RWPE2 (cell line): ENCODE data around the gene SLC52A3.

Experiments
- ATAC-seq: fragments of 200-7000 bp; cut with Tn5 transposase; 3 replicates; pipeline ENCODE4 v1.9.1; 2021; ENCODE audit warnings: low read depth
- DNase-seq: peaks from one replicate; pipeline ENCODE4 v3.0.0-alpha.2; 2020; ENCODE audit warnings: low spot score
- H3K27ac ChIP-seq: fragments of 450-650 bp; 2 replicates; pipeline ENCODE4 v1.5.1; 2017; ENCODE audit warnings: mild to moderate bottlenecking; ENCODE audit not compliant: poor library complexity, severe bottlenecking
- H3K27me3 ChIP-seq: fragments of 250-450 bp; sonication (Bioruptor Pico); 2 replicates; pipeline ENCODE4 v1.5.1; 2021; ENCODE audit warnings: mild to moderate bottlenecking, moderate library complexity; ENCODE audit not compliant: insufficient read depth, poor library complexity, severe bottlenecking
- H3K36me3 ChIP-seq: fragments of 250-450 bp; sonication (Bioruptor Pico); 2 replicates; pipeline ENCODE4 v1.5.1; 2020; ENCODE audit warnings: low read depth, mild to moderate bottlenecking, moderate library complexity
- H3K4me1 ChIP-seq: fragments of 250-450 bp; sonication (Bioruptor Pico); 2 replicates; pipeline ENCODE4 v1.5.1; 2021; ENCODE audit warnings: mild to moderate bottlenecking, moderate library complexity; ENCODE audit not compliant: insufficient read depth, poor library complexity, severe bottlenecking
- H3K4me3 ChIP-seq: fragments of 250-450 bp; sonication (Bioruptor Pico); 2 replicates; pipeline ENCODE4 v1.5.1; 2021; ENCODE audit warnings: mild to moderate bottlenecking, moderate library complexity; ENCODE audit not compliant: severe bottlenecking
- H3K9me3 ChIP-seq: fragments of 250-450 bp; sonication (Bioruptor Pico); 2 replicates; pipeline ENCODE4 v1.5.1; 2021; ENCODE audit warnings: mild to moderate bottlenecking, moderate library complexity; ENCODE audit not compliant: severe bottlenecking
- TF ChIP-seq, protein P1 (sequence below): fragments of 450-650 bp; IDR thresholded peaks from one replicate; pipeline ENCODE4 v1.5.1; 2017; ENCODE audit warnings: mild to moderate bottlenecking, moderate library complexity; ENCODE audit not compliant: poor library complexity, severe bottlenecking

Gene SLC52A3

DNA sequence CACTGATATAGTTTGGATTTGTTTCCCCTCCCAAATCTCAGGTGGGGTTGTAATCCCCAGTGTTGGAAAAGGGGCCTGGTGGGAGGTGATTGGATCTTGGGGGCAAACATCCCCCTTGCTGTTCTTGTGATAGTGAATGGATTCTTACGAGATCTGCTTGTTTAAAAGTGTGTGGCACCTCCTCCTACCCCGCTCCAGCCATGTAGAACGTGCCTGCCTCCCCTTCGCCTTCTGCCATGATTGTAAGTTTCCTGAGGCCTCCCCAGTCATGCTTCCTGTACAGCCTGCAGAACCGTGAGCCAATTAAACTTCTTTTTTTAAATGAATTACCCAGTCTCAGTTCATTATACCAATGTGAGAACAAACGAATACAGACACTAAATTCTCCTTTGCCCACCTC lies 26.7 kb downstream of the SLC52A3 start:
- TF ChIP-seq, protein P1, sequence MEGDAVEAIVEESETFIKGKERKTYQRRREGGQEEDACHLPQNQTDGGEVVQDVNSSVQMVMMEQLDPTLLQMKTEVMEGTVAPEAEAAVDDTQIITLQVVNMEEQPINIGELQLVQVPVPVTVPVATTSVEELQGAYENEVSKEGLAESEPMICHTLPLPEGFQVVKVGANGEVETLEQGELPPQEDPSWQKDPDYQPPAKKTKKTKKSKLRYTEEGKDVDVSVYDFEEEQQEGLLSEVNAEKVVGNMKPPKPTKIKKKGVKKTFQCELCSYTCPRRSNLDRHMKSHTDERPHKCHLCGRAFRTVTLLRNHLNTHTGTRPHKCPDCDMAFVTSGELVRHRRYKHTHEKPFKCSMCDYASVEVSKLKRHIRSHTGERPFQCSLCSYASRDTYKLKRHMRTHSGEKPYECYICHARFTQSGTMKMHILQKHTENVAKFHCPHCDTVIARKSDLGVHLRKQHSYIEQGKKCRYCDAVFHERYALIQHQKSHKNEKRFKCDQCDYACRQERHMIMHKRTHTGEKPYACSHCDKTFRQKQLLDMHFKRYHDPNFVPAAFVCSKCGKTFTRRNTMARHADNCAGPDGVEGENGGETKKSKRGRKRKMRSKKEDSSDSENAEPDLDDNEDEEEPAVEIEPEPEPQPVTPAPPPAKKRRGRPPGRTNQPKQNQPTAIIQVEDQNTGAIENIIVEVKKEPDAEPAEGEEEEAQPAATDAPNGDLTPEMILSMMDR: no peak
- Histone ChIP-seq H3K4me1 (no peaks in the 10 kb centered on the region), H3K4me3 (no peak overlapping the region), H3K9me3 (peaks cover 22% of the 10 kb centered on the region), H3K36me3 (no peaks in the 10 kb centered on the region), H3K27ac (no peak overlapping the region), H3K27me3 (no peaks in the 10 kb centered on the region)
- DNase-seq (no peak), ATAC-seq (no peak)

DNA sequence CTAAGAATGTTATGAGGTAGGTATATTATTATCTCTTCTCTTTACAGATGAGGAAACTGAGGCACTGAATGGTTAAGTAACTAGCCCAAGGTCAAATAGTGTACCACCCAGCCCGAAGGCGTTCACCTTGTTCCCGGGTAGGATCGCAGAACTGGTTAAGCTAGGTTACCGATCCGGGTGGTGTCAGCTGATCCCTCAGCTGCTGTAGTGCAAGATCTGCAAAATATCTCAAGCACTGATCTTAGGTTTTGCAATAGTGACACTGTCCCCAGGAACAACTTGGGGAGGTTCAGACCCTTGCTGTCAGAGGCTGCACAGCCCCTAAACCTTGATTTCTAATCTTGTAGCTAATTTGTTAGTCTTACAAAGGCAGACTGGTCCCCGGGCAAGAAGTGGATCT lies 28.1 kb downstream of the SLC52A3 start:
- TF ChIP-seq, protein P1: no peak
- H3K4me3 ChIP-seq: no peak overlapping the region
- peaks cover 7% of the 10 kb centered on the region for H3K9me3 ChIP-seq
- no peak overlapping the region for H3K27ac ChIP-seq
- no peaks in the 10 kb centered on the region for H3K27me3 ChIP-seq
- no peaks in the 10 kb centered on the region for H3K36me3 ChIP-seq
- DNase-seq (no peak), ATAC-seq (no peak)
- no peaks in the 10 kb centered on the region for H3K4me1 ChIP-seq

DNA sequence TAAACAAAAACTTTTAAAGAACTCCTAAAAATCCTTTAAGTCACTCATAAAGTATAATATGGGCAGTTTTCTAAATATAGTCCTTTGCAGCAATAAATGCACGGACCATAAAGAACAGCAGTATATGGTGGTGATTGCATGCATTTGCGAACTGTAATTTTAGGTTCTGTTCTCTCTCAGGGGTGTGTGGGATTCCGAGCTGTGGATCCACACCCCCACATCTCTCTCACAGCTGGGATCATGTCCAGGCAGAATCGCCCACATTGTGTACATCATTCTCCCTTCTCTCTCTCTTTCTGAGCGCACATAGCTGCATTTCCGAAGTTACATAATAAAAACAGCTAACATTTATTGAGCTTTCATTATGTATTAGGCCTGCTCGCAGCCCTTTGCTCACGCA lies 28.6 kb downstream of the SLC52A3 start:
- H3K27me3 ChIP-seq: no peaks in the 10 kb centered on the region
- H3K4me1 ChIP-seq: no peaks in the 10 kb centered on the region
- ATAC-seq (no peak), DNase-seq (no peak)
- TF ChIP-seq, protein P1: no peak
- H3K9me3 ChIP-seq: peaks cover 3% of the 10 kb centered on the region
- H3K36me3 ChIP-seq: no peaks in the 10 kb centered on the region
- H3K4me3 ChIP-seq: no peak overlapping the region
- H3K27ac ChIP-seq: no peak overlapping the region

DNA sequence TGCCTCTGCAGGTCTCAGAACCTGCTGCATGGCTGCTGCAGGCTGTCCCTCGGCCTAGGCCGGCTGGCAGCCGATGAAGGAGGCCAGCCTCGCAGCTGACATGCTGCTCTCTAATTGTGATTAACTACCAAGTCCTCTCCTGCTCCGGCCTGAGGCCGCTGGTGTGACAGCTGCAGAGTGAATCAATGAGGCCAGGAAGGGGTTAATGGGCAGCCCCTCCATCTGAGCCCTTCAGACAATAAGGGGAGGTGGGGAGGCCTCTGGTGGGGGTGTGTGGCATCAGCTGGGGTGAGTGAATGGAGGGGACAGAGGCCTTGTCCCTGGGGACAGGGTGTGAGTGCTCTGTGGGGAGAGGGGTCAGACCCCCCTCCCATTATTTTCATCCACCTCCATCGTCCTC lies 34.4 kb downstream of the SLC52A3 start:
- Histone ChIP-seq H3K36me3 (no peaks in the 10 kb centered on the region), H3K4me3 (no peak overlapping the region)
- ATAC-seq: no peak

DNA sequence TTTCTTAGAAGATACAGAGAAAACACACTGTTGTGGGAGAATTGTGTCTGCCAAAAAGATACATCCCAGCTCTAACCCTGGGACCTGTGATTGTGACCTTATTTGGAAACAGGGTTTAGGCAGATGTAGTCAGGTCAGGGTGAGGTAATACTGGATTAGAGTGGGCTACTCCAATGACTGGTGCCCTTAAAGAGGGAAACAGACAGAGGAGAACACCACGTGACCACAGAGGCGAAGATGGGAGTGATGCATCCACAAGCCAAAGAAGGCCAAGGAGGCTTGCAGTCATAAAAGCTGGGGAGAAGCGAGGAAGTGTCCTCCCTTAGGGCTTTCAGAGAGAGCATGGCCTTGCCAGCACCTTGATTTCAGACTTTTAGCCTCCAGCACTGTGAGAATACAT lies 35.6 kb downstream of the SLC52A3 start:
- H3K27me3 ChIP-seq: peaks cover 22% of the 10 kb centered on the region
- ATAC-seq (no peak), DNase-seq (no peak)
- H3K4me1 ChIP-seq: no peaks in the 10 kb centered on the region
- no peaks in the 10 kb centered on the region for H3K36me3 ChIP-seq
- no peak overlapping the region for H3K27ac ChIP-seq
- no peaks in the 10 kb centered on the region for H3K9me3 ChIP-seq
- TF ChIP-seq, protein P1: no peak
- no peak overlapping the region for H3K4me3 ChIP-seq

More for the DNA sequence above, 34.4 kb downstream of the SLC52A3 start:
- no peak for DNase-seq
- TF ChIP-seq, protein P1: no peak
- Histone ChIP-seq H3K27ac (no peak overlapping the region), H3K9me3 (no peaks in the 10 kb centered on the region), H3K27me3 (peaks cover 10% of the 10 kb centered on the region), H3K4me1 (no peaks in the 10 kb centered on the region)
